Activated T-cell treated with anti-CD3 and anti-CD28 coated beads for 48 hours (primary cell): ENCODE measurements around the gene NINJ2.

ENCODE experiments used
- DNase-seq: peaks from one replicate; pipeline ENCODE4 v3.0.0-alpha.2; 2020; ENCODE audit warnings: low read depth

The NINJ2 gene

DNA sequence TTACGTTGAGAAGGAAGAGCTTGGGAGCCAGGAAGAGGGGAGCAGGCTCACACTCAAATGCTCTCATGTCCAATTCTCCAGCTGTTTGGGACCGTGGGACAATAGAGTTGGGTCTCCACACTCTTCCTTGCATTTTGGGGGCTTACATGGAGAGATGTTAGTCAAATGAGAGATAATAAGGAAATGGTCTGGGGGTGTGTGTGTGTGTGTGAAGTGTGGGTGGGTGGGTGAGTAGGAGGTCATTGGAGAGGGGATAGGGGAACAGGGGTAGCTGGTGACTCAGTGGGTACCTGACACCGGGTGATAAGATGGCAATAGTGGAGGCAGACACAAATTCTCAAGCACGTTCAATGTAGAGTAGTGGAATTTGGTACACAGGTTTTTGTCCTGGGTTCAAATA is 135.5 kb downstream of the NINJ2 start:
- no peak for DNase-seq

DNA sequence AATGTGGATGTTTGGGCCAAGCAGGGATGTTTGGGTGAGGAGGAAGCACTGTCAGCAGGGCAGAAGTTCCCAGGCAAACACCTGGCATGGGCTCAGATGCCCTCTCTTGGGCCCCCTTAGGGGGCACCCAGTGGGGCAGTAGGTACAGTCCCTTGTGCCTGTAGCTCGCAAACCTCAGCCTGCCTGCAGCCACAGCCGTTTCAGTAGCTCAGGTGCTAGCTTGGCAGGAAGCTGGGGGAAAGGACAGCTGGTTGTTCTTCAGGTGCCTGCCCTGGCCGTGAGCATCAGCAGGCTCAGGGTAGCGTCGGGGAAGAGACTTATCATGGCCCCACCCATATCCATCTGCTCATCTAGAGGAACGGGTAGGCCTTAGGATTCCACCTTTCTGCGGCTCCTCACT is 136.0 kb downstream of the NINJ2 start:
- no peak for DNase-seq

DNA sequence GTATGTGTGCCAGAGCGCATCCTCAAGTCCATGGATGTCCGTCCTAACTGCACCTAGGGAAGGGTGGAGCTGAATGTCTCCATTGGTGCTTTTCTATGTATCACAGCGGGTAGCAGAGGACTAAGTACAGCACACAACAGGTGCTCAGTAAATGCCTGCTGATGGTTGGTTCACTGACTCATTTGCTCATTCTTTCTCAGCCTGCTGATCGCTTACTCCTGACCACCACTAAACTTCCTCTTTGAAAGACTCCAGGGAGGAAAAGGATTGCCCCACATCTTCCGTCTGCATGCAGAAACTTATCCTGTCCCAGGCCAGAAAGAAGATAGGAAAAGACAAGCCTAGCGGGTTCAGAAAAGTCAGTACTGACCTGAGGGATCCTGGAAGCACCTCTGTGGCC is 137.2 kb downstream of the NINJ2 start:
- DNase-seq: no peak

DNA sequence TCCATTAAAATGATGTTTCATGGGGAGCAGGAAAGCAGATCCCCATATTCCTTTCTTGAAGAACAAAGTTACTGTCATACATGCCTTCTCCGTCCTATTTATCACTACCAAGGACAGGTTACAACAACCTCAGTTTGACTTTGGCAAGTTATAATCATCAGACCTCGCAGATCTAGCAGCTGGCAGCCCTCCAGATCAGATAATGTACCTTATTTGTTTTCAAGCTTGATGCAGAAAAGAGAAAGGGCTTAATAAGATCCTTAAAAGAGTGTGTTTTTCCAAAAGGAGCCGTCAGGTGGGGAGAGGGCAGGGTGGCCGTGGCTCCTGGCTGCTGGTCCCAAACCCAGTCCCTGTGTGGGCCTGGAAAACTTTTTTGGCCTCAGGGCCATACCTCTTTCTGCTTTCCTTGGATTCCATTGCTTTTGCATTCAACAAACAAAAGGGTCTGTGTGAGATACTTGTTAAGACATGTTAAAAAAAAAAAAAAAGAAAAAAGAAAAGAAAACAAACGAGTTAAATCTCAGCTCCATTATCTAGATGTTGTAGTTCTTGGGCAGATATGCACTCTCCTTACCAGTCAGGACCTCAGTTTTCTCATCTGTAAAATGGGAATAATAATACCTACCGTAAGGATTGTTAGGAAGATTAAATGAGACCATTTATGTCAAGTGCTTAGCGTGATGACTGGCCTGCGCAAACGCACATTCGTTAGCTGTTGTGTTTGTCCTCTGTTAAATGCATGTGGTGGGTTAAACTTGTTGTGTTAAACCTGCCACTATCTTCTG is 138.9 kb downstream of the NINJ2 start:
- no peak for DNase-seq

DNA sequence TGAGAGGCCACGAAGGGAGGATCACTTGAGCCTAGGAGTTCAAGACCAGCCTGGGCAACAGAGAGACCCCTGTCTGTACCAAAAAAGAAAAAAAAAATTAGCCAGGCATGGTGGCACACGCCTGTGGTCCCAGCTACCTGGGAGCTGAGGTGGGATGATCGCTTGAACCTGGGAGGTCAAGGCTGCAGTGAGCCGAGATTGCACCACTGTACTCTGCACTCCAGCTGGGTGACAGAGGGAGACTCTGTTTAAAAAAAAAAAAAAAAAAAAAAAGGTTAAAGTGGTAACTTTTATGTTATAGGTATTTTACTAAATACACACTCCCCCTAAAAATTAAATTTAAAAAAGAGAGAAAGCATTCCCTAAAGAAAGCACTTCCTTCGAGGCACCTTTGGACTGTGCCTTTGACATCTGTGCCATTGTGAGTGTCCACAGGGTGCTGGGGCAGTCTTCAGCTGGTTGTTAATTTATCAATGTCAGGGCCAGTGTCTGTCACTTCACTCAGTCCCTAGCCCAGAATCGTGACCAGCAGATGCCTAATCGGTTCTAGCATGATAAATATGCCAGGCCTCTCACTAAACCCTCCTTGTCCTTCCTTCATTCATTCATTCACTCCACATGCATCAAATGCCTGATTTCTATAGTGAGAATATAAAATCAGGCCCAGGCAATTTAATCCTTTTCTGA is 140.4 kb downstream of the NINJ2 start:
- DNase-seq: no peak

DNA sequence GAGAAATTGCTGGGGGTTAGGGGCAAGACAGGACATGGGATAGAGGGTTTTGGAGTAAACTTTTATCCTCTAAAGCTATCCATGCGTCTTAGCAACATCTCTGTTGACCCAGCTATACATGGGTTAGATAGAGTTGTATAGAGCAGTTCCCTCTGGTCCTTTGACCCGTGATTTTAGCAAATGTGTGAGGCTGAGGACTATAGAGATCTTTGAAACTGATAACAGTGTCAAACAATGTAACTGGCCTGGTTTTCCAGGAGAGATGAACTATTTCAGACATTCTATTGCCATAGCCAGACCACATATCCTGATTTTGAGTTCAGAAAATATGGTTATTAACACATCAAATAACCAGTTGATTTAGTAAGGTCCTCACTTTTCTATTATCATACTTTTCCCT is 143.1 kb downstream of the NINJ2 start:
- no peak for DNase-seq

DNA sequence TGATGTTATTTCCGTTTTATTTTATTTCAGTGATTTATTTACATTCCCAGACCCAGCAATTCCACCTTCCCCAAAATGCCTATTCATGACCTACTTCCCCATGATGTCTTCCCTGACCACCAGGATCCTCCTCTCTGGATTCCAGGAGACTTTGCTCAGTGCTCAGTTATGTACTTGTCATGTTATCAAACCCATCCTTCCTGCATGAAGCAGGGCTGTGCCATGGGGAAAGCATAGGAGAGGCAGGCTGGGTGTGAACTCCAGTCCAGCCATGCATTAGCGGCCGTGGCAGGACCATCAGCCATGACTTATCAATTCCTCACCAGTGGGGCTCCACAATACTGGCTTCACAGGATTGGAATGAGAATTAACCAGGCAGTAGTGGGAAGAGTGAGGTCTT is 145.7 kb downstream of the NINJ2 start:
- DNase-seq: no peak
